NCI-H1092 (cell line): Measurements from ENCODE around the gene AMFR.

Experiments used
- DNase-seq: peaks from one replicate; lab custom pipeline; 2025; lab: John Stamatoyannopoulos, UW

The AMFR gene

DNA sequence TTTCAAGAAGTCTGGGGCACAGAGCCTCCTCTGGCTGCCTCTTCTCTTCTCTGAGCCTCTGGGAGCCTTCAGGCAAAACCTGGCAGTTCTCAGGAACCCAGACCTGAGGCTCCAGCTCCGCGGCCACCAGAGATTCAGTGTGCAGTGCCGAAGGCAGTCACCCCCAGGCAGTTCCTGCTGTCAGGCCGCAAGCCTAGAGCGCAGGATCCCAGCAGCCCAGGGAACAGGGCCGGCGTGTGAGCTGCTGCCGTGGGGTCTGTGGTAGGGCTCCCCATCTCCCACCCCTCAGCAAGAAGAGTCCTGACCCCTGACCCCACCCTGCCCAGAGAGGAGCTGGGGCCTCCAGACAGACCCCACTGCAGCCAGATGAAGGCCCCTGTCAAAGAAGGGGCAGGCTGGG is 78.2 kb downstream of the AMFR start:
- DNase-seq, result no peak

DNA sequence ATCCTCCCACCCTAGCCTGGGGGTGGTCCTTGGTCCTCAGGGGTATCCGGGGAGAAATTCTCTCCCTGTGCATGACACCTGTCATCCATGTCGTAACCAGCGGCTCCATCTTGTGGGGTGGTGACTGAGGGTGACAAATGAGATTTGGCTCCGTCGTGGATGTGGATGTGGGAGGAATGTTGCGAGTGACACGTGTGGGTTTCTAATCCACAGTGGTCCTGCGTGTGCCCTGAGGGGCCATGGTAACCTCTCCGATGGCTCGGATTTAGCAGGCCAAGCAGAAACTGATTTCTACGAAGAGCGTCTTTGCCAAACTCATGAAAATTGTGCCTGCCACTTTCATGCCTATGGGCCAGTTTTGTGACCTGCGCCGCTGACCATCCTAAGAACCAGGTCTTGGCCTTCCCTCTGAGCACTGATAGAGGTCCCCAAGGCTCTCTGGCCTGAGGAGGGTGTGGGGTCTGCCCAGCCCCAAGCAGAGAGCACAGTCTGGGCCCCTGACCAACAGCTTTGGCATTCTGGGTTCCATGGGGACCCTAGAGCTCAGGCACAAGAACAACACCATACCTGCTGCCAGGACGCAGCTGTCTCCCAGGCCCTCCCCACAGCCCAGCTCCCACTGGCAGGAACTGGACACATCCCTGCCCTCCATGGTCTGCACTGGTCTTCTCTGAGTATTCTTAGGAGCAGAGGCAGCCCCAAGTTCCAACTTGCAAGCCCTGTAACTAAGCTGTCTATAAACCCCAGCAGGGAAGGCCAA is 79.0 kb downstream of the AMFR start:
- DNase-seq, result no peak

DNA sequence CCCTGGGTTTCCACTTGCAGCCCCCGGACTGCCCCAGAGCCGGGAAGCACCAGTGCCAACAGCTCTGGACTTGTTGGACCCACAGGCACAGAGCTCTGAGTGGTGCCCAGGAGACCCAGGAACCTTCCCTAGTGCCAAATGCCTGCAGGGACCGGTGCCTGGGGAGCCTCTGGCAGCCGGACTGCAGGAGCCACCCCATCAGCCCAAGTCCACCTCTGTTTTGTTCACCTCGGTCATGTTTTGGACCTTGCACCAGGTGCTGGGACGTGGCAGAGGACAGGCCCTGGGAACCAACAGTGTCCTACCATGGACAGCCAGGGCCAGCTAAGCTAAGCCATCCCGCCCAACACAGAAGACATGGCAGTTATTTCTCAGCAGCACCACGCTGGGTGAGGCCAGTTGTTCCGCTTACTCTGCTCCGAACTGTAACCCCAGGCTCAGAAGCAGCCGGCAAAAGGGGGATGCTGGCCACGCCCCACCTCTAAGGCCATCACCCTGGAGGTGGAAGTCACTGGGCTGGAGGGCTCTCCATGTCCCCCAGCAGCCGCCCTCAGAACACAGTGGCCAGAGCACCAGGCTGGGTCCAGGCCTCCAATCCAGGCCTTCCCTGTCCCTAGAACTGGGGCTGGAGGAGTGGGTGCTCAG is 79.8 kb downstream of the AMFR start:
- DNase-seq, result no peak

DNA sequence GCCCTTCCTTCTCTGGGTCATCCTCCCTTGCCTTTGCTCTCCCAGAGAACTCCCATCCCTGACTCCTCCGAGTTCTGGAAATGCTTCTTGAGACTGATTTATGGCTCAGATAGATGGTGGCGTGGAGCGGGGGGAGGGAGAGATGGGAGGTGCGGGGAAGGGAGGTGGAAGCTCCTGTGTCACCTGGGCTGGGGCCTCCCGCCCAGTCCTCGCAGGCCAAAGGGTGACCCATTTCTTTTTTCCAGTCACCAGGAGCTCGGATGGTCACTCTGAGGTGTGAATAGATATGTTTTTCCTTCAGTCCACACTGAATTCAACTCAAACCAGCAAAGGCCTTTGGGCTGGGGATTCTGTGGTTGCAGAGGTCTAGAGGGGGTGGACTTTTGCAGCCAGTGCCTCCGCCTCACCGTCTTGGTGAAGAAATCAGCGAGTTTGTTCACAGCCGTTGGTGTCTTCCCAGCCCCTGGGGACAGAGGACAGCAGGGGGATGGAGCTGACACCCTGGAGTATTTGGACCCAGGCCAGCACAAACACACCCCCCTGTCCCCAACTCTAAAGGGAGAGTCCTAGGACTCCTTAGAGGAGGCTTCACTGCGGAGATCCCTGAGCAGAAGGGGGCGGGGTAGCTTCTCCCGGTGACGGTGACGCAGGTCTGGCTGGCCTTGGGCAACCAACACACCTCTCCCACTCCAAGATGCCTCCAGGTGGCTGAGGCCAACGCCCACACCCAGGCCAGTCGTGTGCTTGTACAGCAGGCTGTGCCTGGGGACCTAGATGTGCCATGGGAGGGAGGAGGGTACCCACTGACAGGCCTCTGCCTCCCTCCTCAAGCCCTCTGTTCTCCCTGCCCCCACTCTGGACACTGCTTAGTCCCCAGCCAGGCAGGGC is 80.6 kb downstream of the AMFR start:
- DNase-seq, result no peak

DNA sequence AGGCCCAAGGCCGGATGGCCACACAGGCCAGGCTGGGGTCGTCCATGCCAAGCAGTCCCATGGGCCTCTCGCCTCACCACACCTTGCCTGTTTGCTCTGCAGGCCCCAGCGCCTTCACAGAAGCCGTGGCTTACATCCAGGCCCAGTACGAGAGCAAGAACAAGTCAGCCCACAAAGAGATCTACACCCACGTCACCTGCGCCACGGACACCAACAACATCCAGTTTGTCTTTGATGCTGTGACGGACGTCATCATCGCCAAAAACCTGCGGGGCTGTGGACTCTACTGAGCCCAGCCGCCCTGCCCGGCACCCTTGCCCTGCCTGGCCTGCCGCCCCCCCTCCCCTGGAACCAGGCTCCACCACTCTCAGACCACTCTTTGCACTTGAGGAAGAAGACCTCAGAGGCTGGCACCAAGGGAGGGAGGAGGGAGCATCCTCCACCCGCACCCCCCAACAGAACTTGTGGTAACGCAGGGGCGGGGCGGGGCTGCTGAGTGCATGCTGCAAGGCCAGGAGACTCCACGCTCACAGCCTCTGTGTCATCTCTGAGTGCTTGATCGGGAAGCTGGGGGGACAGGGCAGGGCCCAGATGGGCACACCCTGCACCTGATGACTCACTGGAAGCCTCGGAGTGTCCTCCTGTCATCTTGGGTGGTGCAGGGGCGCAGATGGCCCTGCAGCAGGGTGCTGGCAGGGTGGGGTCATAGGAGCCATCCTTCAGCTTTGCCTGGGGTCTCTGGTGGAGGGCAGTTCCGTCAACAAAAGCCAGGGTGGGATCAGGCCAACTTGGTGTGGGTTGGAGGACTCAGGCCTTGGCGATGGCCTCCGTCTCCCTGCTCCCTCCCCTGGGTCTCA is 81.5 kb downstream of the AMFR start:
- DNase-seq, result no peak

DNA sequence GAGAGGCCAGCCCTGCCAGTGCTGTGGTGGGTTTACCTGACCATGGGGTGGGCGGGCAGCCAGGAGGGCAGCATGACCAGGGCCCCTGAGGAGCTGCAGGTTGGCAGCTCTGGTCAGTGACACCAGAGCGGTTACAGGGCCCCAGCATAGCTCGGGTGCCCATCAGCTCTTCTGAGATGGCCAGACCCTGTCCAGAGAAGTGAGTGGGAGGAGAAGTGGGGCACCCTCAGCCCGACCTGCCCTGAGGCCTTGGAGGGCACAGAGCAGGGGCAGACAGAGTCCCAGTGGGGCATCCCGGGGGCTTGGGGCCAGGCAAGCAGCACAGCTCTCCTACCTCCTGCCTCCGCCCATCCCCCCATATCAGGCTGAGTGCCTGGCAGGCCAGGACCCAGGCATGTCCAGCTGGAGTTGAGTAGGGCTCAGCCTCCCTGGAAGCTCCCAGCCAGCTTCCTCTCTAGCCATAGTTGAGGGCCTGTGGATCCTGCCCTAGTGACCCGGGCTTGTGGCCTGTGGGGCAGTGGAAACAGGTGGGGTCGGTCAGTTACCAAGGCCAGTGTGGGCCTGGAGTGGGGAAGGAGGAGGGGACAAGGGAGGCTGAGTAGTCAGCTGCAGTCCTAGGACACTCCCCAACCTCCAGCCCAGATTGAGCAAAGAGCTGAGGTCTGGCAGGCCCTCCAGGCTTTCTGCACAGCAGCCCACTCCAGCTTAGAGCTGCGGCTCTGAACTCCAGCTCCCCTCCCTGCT is 83.5 kb downstream of the AMFR start:
- DNase-seq, result no peak

DNA sequence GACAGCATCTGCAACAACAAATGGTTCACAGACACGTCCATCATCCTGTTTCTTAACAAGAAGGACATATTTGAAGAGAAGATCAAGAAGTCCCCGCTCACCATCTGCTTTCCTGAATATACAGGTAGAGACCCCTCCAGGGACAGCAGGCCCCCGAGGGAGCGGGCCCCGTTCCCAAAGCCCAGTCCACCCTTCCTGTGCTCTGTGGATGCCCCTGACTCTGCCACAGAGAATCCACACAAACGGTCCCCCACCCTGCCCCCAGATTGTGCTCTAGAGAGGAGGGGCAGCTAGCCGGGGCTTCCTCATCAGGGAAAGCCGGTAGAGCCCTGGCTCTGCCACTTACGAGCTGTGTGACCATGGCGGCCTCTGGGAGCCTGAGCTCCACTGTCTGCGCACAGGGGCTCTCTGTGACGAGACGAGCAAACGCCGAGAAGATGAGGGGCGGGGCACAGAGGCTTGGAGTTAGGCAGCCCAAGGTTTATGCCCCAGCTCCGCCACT is 84.4 kb downstream of the AMFR start:
- DNase-seq, result no peak

DNA sequence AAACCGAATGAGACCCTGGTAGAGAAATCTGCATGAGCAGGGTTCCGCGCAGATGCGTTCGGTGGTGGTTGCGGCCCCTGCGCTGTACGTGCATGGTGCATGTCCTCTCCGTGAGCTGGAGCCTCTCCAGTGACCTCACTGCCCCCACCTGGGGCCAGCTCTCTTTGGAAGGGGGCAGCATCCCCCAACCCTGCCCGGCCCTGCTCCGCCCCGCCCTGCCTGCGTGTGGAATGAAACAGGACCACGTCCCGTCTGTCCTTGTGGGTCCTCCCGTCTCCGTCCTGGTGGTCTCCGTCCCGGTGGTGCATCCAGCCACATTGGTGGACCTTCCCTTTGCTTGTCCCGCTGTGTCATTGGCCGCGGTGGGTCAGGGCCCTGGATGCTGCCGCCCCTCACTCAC is 84.9 kb downstream of the AMFR start:
- no peak for DNase-seq

DNA sequence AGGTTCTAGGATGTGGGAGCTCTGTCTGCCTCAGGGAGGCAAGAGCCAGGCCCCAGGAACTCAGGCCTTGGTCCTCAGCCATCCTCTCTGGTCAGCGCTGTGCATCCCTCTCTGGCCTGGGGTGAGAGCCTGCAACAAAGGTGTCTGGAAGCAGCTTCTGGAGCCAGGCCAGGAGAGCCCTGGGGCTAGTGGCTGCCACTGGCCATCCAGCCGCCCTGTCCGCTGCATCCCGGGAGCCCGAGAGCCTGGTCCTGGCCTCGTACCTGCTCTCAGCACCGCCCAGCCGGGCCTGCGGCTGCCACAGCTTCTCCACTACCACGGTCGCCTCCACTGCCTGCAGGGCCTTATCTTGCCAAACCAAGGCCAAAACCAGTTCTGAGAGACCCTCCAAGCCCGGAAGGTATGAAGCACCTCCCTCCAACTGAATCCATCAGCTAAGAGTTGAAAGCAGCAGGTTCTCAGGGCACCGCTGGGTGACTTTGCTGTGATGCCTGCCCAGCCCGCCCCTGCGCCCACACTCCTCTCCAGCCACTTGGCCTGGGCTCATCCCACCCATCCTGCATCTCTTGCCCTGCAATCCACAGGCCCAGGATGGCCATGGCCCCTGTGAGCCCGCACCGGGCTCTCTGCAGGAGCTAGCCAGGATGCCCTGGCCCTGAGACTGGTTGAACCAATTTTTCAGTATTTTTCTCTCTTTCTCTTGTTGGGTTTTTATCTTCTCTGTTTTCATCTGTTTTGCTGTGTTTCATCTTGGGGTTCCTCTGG is 85.7 kb downstream of the AMFR start:
- no peak for DNase-seq

DNA sequence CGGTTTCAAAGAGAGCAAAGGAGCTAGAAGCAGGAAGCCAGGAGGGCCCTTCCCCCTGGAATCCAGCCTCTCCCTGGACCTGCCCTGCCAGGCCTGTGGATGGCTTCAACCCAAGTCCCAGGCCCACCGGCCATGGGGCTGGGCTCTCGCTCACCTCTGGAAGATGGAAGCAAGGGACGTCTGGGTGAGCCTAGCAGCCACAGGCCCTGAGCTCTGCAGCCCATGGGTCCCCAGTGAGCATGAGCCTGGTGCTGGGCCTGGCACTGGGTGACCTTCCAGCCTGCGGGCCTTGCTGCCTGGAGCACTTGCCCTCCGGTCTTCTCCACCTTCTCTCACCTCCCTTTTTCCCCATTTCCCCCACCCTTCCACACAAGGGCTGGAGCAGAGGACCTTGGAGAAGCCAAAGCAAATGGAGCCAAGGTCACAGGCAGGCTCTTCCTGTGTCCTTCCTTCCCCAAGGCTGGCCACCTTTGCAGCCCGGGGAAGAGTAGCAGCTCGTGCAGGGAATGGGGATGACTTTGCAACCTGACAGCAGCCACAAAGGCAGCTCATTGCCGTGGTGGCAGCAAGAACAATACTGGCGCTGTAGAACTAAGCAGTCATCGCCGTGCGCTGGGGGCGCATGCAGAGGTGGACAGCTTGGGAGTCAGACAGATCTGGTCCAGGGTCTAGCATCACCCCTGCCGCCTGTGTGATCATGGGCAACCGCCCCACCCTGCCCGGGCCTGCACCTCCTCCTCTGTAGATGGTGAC is 86.6 kb downstream of the AMFR start:
- no peak for DNase-seq

DNA sequence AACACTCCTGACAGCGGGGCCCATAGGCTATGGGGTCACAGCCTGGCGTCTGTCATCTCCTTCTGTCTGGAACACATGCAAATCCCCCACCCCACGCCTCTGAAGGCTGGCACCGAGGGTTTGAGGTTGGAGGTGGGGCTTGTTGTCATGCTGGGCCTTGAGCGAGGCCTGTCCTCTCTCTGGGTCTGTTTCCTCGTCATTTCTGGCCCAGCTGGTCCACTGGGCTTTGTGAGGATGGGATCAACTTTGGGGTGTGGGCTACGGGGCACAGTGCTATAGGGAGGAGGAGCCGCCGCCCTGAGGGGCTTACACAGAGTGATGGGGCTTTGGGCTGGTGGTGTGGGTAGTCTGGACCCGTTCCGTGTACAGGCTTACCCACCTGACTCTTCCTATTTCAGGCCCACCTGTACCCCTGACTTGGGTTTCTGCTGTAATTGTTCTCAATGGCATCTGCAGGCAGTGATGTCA is 87.5 kb downstream of the AMFR start:
- no peak for DNase-seq

DNA sequence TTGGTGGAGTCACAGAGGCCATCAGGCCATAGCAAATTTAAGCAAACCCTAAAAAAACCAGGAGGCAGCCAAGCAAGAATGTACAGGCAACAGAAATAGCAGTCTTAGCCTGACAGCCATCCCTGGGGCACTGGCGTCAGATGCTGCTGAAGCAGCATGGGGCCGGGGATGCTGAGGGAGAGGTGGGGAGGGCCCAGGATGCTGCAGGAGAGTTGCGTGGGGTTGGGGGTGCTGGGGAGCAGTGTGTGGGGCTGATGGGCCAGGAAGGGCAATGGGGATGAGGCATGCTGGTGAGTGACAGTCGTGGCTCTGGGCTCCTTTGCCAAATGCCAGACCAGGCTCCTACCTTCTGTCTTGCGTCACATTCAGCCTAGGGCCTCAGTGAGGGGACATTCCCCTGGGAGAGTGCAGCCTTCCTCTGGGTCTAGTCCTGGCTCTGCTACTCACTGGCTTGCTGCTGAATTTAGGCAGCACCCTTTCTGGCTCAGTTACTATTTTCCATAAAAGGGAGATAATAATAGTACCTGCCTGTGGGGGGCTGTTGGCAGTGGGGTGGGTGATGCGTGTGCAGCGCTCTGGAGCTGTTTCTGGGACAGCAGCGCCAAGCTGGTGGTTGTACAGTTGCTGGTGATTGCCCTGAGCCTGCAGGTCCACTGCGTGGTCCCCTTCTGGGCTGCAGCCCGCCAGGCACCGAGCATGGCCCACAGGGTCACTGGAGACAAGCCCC is 88.1 kb downstream of the AMFR start:
- no peak for DNase-seq

DNA sequence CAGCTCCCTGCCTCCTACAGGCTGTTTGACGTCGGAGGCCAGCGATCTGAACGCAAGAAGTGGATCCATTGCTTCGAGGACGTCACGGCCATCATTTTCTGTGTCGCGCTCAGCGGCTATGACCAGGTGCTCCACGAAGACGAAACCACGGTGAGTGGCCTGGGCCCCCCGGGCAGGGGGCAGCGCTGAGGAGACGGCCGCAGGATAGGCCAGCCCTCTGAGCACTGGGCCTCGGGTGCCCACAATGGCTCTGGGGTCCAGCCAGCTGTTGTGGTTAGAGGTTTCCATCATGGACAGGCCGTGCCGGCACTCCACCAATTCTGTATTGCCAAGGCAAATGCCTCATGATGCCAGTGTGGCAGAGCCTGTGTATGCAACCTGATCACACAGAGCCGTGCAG is 88.6 kb downstream of the AMFR start:
- DNase-seq, result no peak

DNA sequence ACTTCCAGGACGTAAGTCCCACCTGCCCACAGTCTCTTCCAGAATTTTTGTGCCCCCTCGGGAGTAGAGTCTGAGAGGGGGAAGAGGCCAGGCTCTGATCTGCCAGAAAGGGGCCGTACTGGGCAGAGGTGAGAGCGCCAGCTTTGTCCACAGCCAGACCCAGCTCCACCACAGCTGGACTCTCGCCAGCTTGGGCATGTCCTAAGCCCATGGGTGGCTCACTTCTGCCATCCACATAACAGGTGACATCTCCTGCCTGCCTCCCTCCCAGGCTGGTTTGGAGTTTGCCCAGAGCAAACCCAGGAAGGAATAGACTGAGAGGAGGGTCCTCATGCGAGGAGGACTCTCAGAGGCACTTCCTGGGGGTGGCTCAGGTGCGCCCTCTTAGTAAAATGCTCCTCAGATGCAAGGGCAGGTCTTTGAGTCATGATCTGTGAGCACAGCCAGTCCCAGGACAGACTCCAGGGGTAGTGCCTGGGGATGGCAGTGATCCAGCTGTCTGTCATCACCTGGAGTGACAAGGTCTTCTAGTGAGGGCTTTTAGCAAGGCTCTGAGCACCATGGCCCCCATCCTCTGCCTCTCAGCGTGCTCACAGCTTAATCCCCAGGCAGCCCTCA is 89.2 kb downstream of the AMFR start:
- no peak for DNase-seq

DNA sequence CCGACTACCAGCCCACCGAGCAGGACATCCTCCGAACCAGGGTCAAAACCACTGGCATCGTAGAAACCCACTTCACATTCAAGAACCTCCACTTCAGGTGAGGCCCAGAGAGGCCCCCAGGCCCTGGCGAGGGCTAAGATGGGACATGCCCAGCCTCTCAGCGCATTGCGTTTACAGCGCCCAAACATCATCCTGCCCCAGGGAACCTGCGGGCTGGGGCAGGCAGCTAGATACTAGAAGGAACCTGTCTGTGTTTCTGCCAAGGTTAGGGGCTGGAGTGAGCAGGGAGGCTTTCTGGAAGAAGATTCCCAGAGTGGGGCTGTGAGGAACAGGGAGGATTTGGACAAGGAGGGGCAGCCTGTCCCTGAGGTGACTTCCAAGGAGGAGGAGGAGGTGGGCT is 90.6 kb downstream of the AMFR start:
- DNase-seq, result no peak

DNA sequence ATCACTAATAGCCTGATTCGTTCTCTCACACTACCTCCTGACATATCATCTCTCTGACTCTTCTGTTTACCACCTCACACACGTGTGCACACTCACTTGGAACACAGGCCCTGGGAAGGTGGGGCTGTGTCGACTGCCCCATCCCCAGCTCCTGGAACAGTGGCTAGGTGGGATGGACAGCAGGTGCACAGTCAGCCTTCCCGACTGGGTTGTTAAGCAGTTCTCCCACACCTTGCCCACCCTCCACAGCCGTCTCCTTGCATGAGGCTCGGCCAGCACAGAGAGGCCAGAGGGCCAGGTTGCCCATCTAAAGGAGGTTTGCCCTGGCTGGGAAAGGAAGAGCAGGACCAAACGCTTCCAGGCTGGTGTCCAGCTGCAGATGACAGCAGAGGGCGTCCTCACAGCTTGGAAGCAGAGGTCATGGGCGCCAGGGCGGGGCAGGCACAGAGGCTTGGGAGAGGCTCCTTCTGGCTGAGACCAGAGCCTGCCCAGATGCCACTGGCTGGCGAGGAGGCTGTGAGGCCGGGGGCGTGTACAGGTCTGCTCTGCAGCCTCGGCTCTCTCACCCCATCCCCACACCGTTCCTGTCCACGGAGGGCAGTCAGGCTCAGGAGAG is 92.8 kb downstream of the AMFR start:
- no peak for DNase-seq

DNA sequence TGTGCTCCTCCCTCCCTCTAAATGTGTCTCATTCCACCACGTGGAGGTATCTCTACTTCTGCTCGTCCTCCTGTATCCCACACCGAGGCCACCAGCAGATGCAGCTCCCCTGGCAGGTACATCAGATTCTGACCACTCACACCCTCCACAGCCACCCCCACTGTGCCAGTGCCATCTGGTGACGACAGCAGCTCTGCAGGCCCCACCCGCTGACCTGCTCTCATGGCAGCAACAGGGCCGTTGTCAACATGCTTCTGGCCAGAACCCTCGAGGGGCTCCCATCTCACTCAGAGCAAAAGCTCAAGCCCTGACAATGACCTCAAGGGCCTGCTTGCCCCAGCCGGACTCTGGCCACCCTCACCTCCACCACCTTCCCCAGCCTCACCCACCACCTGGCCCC is 93.4 kb downstream of the AMFR start:
- DNase-seq, result no peak

DNA sequence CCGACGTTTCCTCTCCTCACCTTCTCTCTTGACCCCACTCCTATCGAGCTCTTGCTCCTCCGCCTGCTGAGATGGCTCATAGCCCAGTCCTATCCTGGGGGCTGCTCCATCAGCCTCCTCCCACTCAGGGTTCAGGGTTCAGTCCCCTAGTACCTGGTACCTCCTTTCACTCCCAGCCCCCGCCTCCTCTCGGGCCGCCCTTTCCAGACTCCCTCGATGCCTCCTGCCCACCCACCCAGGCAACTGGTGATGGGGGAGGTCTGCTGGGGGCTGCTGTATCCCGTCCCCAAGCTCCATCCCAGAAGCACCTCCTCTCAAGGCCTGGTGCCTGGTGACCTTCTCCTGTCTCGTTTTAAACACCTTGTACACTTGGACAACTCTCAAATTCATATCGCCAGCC is 93.9 kb downstream of the AMFR start:
- DNase-seq, result no peak
